Stimulated activated CD4-positive, alpha-beta T cell treated with anti-CD3 and anti-CD28 coated beads, Interleukin-2, amount 100 ng/mL, for 4 hours (primary cell): ENCODE data around the gene ARHGEF28.

ENCODE experiments used
- DNase-seq: peaks from one replicate; pipeline ENCODE4 v3.0.0-alpha.2; 2020; ENCODE audit warnings: low read depth

The ARHGEF28 gene

DNA sequence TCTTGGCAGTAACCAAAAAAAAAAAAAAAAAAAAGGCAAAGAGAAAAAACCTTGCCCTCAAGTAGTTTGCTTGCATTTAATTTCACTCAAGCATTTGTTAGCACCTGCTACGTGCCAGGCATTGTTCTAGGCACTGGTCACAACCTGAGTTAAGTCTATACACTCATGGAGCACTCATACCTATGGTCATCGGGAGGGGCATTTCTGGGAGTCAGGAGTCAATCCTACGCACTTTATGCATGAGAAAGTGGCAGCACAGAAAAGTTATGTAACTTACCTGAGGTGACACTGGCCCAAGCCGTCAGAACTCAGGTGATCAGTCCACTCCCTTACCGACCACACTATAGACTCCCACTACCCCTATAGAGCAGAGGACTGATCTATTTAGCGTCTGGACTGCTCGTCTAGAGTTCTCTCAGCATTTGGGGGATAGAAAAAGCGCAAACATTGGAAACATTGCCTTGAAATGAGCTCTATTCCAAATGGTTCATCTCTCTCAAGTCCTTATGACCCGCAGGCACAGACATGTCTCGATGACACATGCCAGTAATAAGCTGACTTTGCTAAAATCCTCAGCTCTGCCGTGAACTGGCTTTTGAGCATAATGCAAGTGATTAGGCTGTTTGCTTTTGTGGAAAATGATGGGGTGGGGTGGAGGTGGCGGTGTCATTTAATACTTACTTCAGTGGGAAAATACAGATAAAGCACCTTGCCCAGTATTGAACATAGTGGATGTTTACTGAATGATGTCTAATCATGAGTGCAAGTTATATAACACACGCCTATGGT, 160.2 kb downstream of the ARHGEF28 start:
- DNase-seq, result no peak

DNA sequence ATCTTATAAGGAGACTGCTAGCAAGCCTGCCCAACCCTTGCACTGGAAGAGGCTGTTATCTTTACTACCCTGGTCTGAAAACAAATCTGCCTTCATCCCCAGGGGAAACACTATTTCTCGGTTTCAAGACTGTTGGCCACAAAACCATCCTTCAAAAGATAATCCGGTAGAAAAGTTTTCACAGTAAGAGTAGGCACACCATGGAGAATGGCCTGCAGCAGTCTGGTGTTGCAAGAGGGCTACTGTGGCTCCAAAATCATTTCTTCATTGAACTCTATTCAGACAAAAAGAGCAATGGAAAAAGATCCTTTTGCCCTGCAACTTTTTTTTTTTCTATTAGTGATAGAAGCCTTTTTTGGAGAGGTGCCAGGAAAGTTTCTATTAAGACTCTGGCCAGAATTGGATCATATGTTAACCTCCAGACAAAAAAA, 163.9 kb downstream of the ARHGEF28 start:
- no peak for DNase-seq

DNA sequence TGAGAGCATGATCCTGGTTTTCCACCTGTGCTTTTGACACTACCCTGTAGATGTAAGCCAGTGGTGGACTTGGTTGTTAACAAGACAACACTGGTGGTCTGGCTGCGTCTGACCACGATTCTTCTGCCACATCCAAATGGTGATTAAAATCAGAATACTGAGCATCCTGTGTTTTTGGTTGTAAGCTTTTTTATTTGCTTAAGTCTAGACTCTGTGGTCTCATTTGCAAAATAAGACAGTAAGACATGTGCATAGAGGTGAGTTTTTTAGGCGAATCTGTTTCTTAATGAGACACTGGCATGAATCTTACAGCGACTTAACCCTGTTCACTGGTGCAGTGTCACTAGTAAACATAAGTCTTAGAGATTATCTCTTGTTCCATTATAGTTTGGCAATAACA, 165.4 kb downstream of the ARHGEF28 start:
- no peak for DNase-seq

- DNase-seq, result peak; percentile 30
These were observed 166.8 kb downstream of the ARHGEF28 start for GRCh38 chr5:73792687-73793320.

- DNase-seq, result no peak
These were observed 167.9 kb downstream of the ARHGEF28 start for GRCh38 chr5:73793911-73794310.

- no peak for DNase-seq
These were observed 170.5 kb downstream of the ARHGEF28 start for GRCh38 chr5:73796164-73797131.

GRCh38 chr5:73797132-73797510, 171.1 kb downstream of the ARHGEF28 start:
- DNase-seq, result no peak

DNA sequence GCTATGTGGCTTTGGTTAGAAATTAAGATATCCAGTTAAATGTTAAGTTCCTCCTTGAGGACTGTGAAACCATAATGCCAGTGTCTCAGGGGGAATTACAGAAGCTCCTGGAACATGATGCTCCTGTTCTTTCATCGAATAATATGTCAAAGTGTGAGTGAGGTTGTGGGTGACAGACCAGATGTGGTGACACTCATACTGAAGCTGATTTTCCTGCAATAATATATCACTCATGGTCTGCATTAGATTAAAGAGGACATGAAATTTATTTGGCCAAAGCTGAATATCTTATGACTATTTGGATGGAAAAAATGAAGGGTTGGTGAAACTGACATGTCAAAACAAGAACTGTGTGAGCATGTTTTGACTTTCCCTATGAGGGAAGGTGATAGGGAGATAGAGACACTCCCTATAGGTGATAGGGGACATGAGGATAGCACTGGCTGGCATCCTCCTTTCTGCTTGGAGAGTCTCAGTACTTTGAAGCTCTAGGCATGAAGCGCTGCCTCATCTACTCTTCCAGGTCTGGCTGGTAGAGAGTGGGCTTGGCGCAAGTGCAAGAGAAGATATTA, 173.5 kb downstream of the ARHGEF28 start:
- no peak for DNase-seq

DNA sequence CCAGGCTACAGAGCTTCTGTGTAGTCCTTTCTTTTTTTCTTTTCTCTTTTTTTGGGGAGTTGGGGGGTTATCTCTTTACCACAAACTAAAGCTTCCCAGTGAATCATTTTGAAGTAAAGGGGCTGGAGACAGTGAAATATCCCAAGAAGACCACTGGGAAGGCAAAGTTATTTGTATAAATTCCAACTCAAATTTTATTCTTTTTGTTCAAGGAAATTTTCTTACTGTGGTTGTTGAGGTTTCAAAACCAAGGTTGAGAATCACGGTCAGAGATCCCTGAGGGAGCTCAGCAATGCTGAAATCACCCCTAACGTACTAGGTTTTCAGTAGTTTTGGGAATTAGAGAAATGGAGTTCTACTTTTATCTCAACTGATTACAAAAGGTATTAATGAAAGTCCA, 175.7 kb downstream of the ARHGEF28 start:
- no peak for DNase-seq

- DNase-seq, result no peak
These were observed 179.5 kb downstream of the ARHGEF28 start for GRCh38 chr5:73805449-73805848.

DNA sequence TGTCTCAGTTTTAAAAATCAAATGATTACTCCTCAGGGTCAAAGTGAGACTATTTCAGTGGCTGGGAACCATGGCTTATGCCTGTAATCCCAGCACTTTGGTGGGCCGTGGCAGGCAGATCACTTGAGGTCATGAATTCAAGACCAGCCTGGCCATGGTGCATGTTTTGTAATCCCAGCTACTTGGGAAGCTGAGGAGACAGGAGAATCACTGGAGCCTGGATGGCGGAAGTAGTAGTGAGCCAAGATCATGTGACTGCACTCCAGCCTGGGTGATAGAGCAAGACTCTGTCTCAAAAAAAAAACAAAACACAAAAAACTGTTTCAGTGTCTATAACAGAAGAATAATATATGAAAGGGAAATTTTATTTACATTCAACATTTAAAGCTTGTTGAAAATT, 182.9 kb downstream of the ARHGEF28 start:
- DNase-seq, result no peak

- no peak for DNase-seq
These were observed 184.4 kb downstream of the ARHGEF28 start for GRCh38 chr5:73810429-73810828.

GRCh38 chr5:73812457-73812856, 186.5 kb downstream of the ARHGEF28 start:
- no peak for DNase-seq

DNA sequence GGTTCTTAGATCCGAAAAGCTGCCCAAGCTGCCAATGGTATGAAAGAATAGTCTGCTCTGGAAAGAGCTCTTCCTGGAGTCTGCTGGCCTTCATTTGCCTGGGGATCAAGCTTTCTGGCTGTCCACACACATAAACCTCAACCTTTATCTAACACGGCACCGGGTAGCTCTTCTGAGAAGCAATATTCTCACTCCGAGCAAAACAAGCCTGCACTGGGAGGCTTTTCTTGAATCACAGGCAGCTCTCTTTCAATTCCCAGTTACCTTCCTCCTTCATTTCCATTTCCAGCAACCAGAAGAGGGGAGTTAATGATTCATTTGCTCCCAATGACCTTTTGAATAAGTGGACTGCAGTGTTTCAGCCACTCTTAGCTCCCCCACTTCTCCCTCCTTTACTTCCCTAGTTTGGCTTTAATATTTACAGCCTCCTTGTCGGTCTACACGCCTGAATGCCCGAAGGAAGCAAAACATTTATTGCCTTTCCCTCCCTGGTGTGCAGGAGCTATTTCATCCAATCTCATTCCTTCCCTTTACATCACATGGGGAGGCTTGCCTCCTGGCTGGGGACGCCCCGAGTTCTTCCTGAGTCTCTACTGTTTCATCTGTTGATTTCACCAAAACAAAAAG, 187.1 kb downstream of the ARHGEF28 start:
- no peak for DNase-seq

DNA sequence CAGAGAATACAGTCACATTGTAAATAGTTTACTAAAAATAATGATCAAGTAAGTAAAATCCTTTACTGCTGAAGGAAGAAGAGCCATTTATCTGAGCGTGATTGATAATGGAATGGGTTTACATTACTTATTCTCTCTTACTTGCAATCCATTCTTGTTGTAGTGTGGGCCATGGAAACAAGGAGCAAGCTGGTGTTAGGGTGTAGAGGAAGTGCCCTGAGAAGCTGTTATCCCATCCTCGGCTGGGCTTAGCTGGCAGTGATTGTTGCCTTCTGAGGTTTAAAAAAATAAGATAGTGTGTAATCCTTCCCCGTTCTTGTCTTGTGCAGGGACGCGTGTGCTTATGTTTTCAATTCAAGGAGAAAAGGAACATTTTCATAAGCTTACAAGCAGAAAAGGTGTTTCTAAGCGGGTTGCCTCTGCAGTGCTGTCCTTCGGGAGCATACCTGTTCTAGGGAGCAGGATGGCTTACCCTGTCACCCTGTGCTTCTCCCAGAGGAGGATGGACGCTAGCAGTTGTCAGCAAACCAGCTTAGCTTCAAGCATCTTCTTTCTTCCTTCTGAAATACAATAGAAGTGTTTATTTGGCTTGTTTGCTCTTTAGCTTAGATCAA, 188.3 kb downstream of the ARHGEF28 start:
- DNase-seq, result no peak

DNA sequence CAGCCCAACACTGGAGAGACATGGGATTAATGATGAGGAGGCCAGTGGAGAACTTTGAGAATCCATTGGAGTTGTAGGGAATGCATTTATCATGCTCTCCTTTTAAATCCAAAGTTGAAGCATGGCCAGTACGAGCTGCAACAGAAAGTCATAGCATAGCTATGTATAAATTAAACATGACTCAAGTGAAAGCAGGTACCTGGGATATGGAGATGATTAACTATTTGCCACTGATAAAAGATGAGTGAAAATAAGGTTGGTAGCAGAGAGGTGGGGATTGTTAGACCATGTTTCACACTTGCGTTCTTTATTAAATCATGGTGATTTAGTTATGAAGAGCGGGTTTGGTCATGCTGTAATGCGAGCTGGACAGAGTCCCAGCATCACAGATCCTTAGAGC, 189.6 kb downstream of the ARHGEF28 start:
- DNase-seq, result no peak

GRCh38 chr5:73816656-73817420, 190.8 kb downstream of the ARHGEF28 start:
- no peak for DNase-seq

DNA sequence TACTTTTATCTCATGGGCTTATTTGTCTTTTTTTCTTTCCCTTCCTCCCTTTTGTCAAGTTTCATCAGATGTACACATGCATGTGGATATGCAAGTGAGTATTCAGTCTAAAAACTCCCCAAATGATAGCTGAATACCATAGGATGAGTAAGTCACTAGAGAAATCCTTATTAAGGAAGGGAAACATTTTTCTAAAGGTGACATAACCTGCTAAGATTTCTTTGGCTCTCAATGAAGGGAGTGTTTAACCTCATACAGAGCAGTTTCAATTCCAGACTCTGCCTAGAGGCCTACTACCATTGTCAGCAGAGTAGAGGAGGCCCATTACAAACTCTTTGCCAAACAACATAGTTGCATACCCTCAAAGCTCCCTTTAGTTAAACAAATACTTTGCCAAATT, 192.4 kb downstream of the ARHGEF28 start:
- no peak for DNase-seq

DNA sequence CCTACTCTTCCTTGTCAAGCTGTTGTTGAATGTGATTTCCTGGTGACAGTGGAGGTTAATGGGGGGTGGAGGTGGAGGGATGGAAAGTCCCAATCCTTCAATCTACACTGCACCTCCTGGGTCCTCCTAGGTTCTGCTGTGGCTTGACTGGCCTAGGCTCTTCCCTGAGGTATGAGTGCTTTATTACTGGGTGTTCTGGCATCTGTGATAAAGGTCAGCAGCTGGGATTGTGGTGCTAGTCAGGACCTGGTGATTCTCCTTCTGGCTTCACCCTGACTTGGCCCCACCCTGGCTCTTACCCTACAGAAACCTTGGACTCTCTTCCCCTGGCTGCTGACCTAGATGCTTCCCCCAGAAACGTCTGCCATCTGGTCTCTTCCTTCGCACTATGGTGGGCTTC, 194.3 kb downstream of the ARHGEF28 start:
- DNase-seq, result no peak

- DNase-seq, result no peak
These were observed 195.0 kb downstream of the ARHGEF28 start for GRCh38 chr5:73821003-73821402.
